Activated B cell treated with CpG ODN at 0.5 μM for 24 hours (primary cell): ENCODE data around the gene HNRNPF. TPM values are rescaled to one million over a fixed set of nuclear protein-coding genes. Genes with fewer than 3 reads are reported as not detected.

Source experiments
- ATAC-seq: fragments of 200-7000 bp; cut with Tn5 transposase; one replicate; pipeline ENCODE4 v1.10.0; 2021; ENCODE audit warnings: low read depth, mild to moderate bottlenecking, moderate library complexity
- CTCF ChIA-PET: fragments of 350-600 bp; sonication (Branson Sonifier 250); formaldehyde crosslinking; loops from one replicate; lab custom pipeline; 2021; ENCODE audit warnings: antibody characterized with exemption; lab: Charles Lee
- POLR2A ChIA-PET: fragments of 350-600 bp; sonication (Branson Sonifier 250); formaldehyde crosslinking; loops from one replicate; lab custom pipeline; 2021; ENCODE audit warnings: antibody characterized with exemption; lab: Charles Lee
- DNase-seq: peaks from one replicate; pipeline ENCODE4 v3.0.0; 2022
- H3K27ac Mint-ChIP-seq: one replicate; pipeline ENCODE4 v1.8.0; 2020; ENCODE audit warnings: mixed read lengths
- H3K27me3 Mint-ChIP-seq: one replicate; pipeline ENCODE4 v1.8.0; 2021; ENCODE audit warnings: mixed read lengths
- H3K36me3 Mint-ChIP-seq: one replicate; pipeline ENCODE4 v1.8.0; 2021; ENCODE audit warnings: low read depth, mixed read lengths
- H3K4me1 Mint-ChIP-seq: one replicate; pipeline ENCODE4 v1.8.0; 2021; ENCODE audit warnings: mixed read lengths
- H3K4me3 Mint-ChIP-seq: one replicate; pipeline ENCODE4 v1.8.0; 2020; ENCODE audit warnings: mild to moderate bottlenecking, mixed read lengths
- H3K9me3 Mint-ChIP-seq: one replicate; pipeline ENCODE4 v1.8.0; 2020; ENCODE audit warnings: mixed read lengths
- CTCF ChIP-seq: fragments of 200-600 bp; IDR thresholded peaks from one replicate; pipeline ENCODE4 v1.8.0; 2022; ENCODE audit warnings: antibody characterized with exemption, mild to moderate bottlenecking
- intact Hi-C: fragments of 100-400 bp; cut with micrococcal nuclease; formaldehyde crosslinking; loops from one replicate; pipeline ENCODE4 v1.15.1; 2024
- total RNA-seq: library from RNA; stranded (reverse); gene quantifications from 2 replicates; pipeline ENCODE4 v1.2.3, GENCODE V29; 2022

Gene HNRNPF
- total RNA-seq, 1 donor from 2014 or later: 253 TPM

GRCh38 chr10:43440463-43441134, 31.6 kb upstream of the HNRNPF start:
- Mint-ChIP-seq H3K4me3 (no peak overlapping the region), H3K36me3 (peaks cover 10% of the 10 kb centered on the region), H3K4me1 (peaks cover 35% of the 10 kb centered on the region), H3K9me3 (no peaks in the 10 kb centered on the region), H3K27ac (peak overlapping the region; percentile 76), H3K27me3 (no peaks in the 10 kb centered on the region)
- POLR2A ChIA-PET: interaction anchor here (0.6 to 1.5 kb wide), 2 partner anchors 33 to 54 kb away, joined by 6 to 13 read pairs; no protein-coding TSS in a partner anchor
- intact Hi-C loops: no loop called here
- CTCF ChIA-PET: no interaction called here
- no peak for TF ChIP-seq CTCF
- DNase-seq: no peak
- no peak for ATAC-seq

- peak; percentile 81 for ATAC-seq
- intact Hi-C loops: loop anchor here (1.0 kb wide), 1 partner anchor 299 kb away; the partner anchor contains the start of gene CSGALNACT2
Observed at GRCh38 chr10:43437141-43437870, 28.3 kb upstream of the HNRNPF start.

GRCh38 chr10:43436291-43437140, 27.5 kb upstream of the HNRNPF start, which contains the start of gene ZNF487:
Gene ZNF487 (plus strand): TSS chr10:43437111. CDS start chr10:43475814, 38,703 bp downstream.
- H3K27me3 Mint-ChIP-seq: no peaks in the 10 kb centered on the region
- ChIA-PET CTCF (interaction anchor here (0.8 to 1.6 kb wide), 3 partner anchors 16 to 46 kb away, joined by 3 to 4 read pairs (median 4); no protein-coding TSS in a partner anchor), POLR2A (interaction anchor here (0.6 to 3.9 kb wide), 14 partner anchors 9 to 654 kb away, joined by 3 to 44 read pairs (median 5); partner anchors contain the start of genes BMS1 and HNRNPF)
- peak within 1 kb of the TSS; percentile 95 for H3K27ac Mint-ChIP-seq
- intact Hi-C loops: loop anchor here (1.0 kb wide), 5 partner anchors 9 to 298 kb away; partner anchors contain the start of genes CSGALNACT2 and HNRNPF
- ATAC-seq (peak; percentile 90), DNase-seq (peak; percentile 97)
- H3K4me3 Mint-ChIP-seq: peak within 1 kb of the TSS; percentile 91
- H3K4me1 Mint-ChIP-seq: peaks cover 33% of the 10 kb centered on the region
- no peak for TF ChIP-seq CTCF
- H3K9me3 Mint-ChIP-seq: no peaks in the 10 kb centered on the region
- H3K36me3 Mint-ChIP-seq: peaks cover 5% of the 10 kb centered on the region

More at GRCh38 chr10:43437141-43437870, 28.3 kb upstream of the HNRNPF start:
- peaks cover 5% of the 10 kb centered on the region for H3K36me3 Mint-ChIP-seq
- peak overlapping the region; percentile 95 for H3K27ac Mint-ChIP-seq
- peaks cover 35% of the 10 kb centered on the region for H3K4me1 Mint-ChIP-seq
- H3K27me3 Mint-ChIP-seq: no peaks in the 10 kb centered on the region
- CTCF ChIA-PET: interaction anchor here (0.8 to 1.6 kb wide), 3 partner anchors 15 to 47 kb away, joined by 3 to 4 read pairs (median 4); no protein-coding TSS in a partner anchor
- H3K9me3 Mint-ChIP-seq: no peaks in the 10 kb centered on the region
- TF ChIP-seq CTCF: no peak
- POLR2A ChIA-PET: interaction anchor here (0.6 to 3.9 kb wide), 14 partner anchors 10 to 655 kb away, joined by 3 to 44 read pairs (median 5); partner anchors contain the start of genes BMS1 and HNRNPF
- DNase-seq: no peak
- H3K4me3 Mint-ChIP-seq: peak overlapping the region; percentile 91

- Mint-ChIP-seq H3K36me3 (peaks cover under 1% of the 10 kb centered on the region), H3K27me3 (no peaks in the 10 kb centered on the region), H3K4me1 (peaks cover 13% of the 10 kb centered on the region), H3K9me3 (no peaks in the 10 kb centered on the region), H3K4me3 (no peak overlapping the region), H3K27ac (no peak overlapping the region)
- ChIA-PET CTCF (no interaction called here), POLR2A (no interaction called here)
- intact Hi-C loops: no loop called here
- ATAC-seq: no peak
- no peak for DNase-seq
- TF ChIP-seq CTCF: no peak
Observed at GRCh38 chr10:43430926-43431663, 22.1 kb upstream of the HNRNPF start.
